DOHH2 (cell line): ENCODE data around the gene HOXD9.

ENCODE experiments used
- H3F3A ChIP-seq: fragments of 200-600 bp; sonication (generic), shearing (Covaris generic); 2 replicates; pipeline ENCODE4 v1.6.0; 2016; ENCODE audit warnings: antibody characterized with exemption, mild to moderate bottlenecking; ENCODE audit not compliant: control insufficient read depth, insufficient read depth
- H3K27ac ChIP-seq: fragments of 200-600 bp; sonication (generic); 2 replicates; pipeline ENCODE4 v1.5.1; 2014; ENCODE audit warnings: low read depth, mild to moderate bottlenecking, low read length, moderate library complexity
- H3K27me3 ChIP-seq: fragments of 200-600 bp; sonication (generic); 2 replicates; pipeline ENCODE4 v1.6.1; 2014; ENCODE audit warnings: mild to moderate bottlenecking, low read length, mixed read lengths; ENCODE audit not compliant: control insufficient read depth
- H3K36me3 ChIP-seq: fragments of 200-600 bp; sonication (generic); 2 replicates; pipeline ENCODE4 v1.6.1; 2014; ENCODE audit warnings: mild to moderate bottlenecking, low read length, moderate library complexity, mixed read lengths; ENCODE audit not compliant: control insufficient read depth
- H3K4me1 ChIP-seq: fragments of 200-600 bp; sonication (generic); 2 replicates; pipeline ENCODE4 v1.6.1; 2014; ENCODE audit warnings: mild to moderate bottlenecking, low read length, mixed read lengths; ENCODE audit not compliant: control insufficient read depth
- H3K4me2 ChIP-seq: fragments of 200-600 bp; sonication (generic); 2 replicates; pipeline ENCODE4 v1.6.0; 2014; ENCODE audit warnings: mild to moderate bottlenecking, low read length, moderate library complexity
- H3K4me3 ChIP-seq: fragments of 200-600 bp; sonication (generic); 2 replicates; pipeline ENCODE4 v1.5.1; 2014; ENCODE audit warnings: mild to moderate bottlenecking, low read length, mixed read lengths
- H3K79me2 ChIP-seq: fragments of 200-600 bp; sonication (generic); 2 replicates; pipeline ENCODE4 v1.6.1; 2014; ENCODE audit warnings: mild to moderate bottlenecking, low read length, mixed read lengths; ENCODE audit not compliant: control insufficient read depth
- H3K9me2 ChIP-seq: fragments of 200-600 bp; sonication (generic); replicated peaks from 2 replicates; pipeline ENCODE4 v1.6.1; 2014; ENCODE audit warnings: mild to moderate bottlenecking, low read length, mixed read lengths; ENCODE audit not compliant: control insufficient read depth
- H3K9me3 ChIP-seq: fragments of 200-600 bp; sonication (generic); 2 replicates; pipeline ENCODE4 v1.6.1; 2014; ENCODE audit warnings: antibody characterized with exemption, low read length, mixed read lengths; ENCODE audit not compliant: control insufficient read depth, insufficient read depth
- H4K20me1 ChIP-seq: fragments of 200-600 bp; sonication (generic); 2 replicates; pipeline ENCODE4 v1.6.0; 2014; ENCODE audit warnings: low read depth, mild to moderate bottlenecking, antibody characterized with exemption, low read length, moderate library complexity; ENCODE audit not compliant: control insufficient read depth, insufficient read depth
- EZH2phosphoT487 ChIP-seq: fragments of 200-600 bp; sonication (generic); IDR thresholded peaks from 2 replicates; pipeline ENCODE4 v1.6.1; 2017; ENCODE audit warnings: borderline replicate concordance, mild to moderate bottlenecking, antibody characterized with exemption, low read length, moderate library complexity, mixed read lengths
- TF ChIP-seq, protein P1 (sequence below): fragments of 200-600 bp; sonication (generic); IDR thresholded peaks from one replicate; pipeline ENCODE4 v1.5.1; 2014; ENCODE audit warnings: antibody characterized with exemption, mild to moderate bottlenecking, low read depth, low read length; ENCODE audit not compliant: poor library complexity, severe bottlenecking

The HOXD9 gene

GRCh38 chr2:176146101-176146500 lies 23.6 kb downstream of the HOXD9 start:
- Histone ChIP-seq H3K4me3 (no peak overlapping the region), H3K4me1 (no peaks in the 10 kb centered on the region), H3K27me3 (no peaks in the 10 kb centered on the region; the same call in 1 of the 2 replicates), H3K36me3 (no peaks in the 10 kb centered on the region), H3K79me2 (no peaks in the 10 kb centered on the region), H3K27ac (no peak overlapping the region), H3K4me2 (no peak overlapping the region), H4K20me1 (no peaks in the 10 kb centered on the region), H3K9me3 (no peaks in the 10 kb centered on the region), H3K9me2 (no peaks in the 10 kb centered on the region), H3F3A (no peaks in the 10 kb centered on the region)
- TF ChIP-seq, protein P1, sequence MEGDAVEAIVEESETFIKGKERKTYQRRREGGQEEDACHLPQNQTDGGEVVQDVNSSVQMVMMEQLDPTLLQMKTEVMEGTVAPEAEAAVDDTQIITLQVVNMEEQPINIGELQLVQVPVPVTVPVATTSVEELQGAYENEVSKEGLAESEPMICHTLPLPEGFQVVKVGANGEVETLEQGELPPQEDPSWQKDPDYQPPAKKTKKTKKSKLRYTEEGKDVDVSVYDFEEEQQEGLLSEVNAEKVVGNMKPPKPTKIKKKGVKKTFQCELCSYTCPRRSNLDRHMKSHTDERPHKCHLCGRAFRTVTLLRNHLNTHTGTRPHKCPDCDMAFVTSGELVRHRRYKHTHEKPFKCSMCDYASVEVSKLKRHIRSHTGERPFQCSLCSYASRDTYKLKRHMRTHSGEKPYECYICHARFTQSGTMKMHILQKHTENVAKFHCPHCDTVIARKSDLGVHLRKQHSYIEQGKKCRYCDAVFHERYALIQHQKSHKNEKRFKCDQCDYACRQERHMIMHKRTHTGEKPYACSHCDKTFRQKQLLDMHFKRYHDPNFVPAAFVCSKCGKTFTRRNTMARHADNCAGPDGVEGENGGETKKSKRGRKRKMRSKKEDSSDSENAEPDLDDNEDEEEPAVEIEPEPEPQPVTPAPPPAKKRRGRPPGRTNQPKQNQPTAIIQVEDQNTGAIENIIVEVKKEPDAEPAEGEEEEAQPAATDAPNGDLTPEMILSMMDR: no peak
- no peak for TF ChIP-seq EZH2phosphoT487

DNA sequence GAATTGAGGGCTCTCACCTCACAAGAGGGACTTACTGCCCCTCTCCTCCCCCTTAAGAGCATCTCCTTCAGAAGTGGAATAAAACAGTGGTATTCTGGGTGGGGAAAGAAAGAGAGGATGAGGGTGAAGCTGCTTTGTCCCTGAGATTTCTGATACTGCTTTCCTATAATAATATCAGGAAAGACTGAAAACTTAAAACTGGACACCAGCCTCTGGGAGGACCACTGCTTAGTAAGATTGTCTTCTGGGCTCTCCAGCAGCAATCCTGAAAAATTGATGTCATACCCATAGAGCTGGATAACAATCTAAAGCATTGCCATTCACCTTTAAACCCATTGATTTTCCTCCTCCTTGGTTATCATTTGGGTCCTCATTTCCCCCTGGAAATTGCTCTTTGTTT lies 24.1 kb downstream of the HOXD9 start:
- H3K4me1 ChIP-seq: no peaks in the 10 kb centered on the region
- no peak for TF ChIP-seq EZH2phosphoT487
- TF ChIP-seq, protein P1: no peak
- H3K27ac ChIP-seq: no peak overlapping the region
- H3K79me2 ChIP-seq: no peaks in the 10 kb centered on the region
- no peaks in the 10 kb centered on the region for H3K9me3 ChIP-seq
- H3K36me3 ChIP-seq: no peaks in the 10 kb centered on the region
- no peaks in the 10 kb centered on the region; the same call in 1 of the 2 replicates for H3K27me3 ChIP-seq
- no peak overlapping the region for H3K4me2 ChIP-seq
- H4K20me1 ChIP-seq: no peaks in the 10 kb centered on the region
- no peak overlapping the region for H3K4me3 ChIP-seq
- no peaks in the 10 kb centered on the region for H3K9me2 ChIP-seq
- no peaks in the 10 kb centered on the region for H3F3A ChIP-seq

DNA sequence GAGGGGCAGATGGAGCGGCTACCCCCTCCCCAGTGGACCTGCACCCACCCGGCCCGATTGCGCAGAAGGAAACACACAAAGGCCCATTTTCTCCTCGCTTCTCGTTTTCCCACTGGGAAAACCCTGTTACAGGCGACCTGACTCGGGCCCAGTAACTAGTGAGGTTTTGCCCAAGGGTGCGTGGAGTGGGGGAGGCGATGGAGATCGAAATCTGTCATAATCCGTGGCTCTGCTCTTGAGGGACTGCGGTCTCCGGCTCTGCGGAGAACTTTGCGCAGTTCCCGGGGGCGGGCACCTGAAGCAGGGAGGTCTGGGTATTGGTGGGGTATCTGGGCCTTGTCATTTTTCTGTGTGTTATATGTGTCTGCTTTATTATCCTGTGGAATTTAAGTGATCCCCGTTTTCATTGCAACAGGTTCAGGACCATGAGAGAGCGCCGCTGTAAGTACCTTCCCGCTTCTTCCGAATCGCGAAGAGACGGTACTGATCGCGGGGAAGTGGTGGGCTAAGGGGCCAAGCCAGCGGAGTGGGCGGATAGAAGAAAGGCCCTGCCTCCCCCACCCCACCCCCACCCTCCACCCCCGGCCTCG lies 24.8 kb downstream of the HOXD9 start:
- Histone ChIP-seq H3K27me3 (no peaks in the 10 kb centered on the region; the same call in 1 of the 2 replicates), H3K4me1 (no peaks in the 10 kb centered on the region), H3K9me3 (no peaks in the 10 kb centered on the region), H3K36me3 (no peaks in the 10 kb centered on the region), H3K4me2 (no peak overlapping the region), H3K4me3 (no peak overlapping the region), H3K9me2 (no peaks in the 10 kb centered on the region), H3K27ac (no peak overlapping the region), H3K79me2 (no peaks in the 10 kb centered on the region), H3F3A (no peaks in the 10 kb centered on the region), H4K20me1 (no peaks in the 10 kb centered on the region)
- no peak for TF ChIP-seq EZH2phosphoT487
- TF ChIP-seq, protein P1: no peak
